Stimulated activated CD8-positive, alpha-beta memory T cell treated with anti-CD3 and anti-CD28 coated beads, Interleukin-12 subunit alpha, Interleukin-12 subunit beta, amount 100 ng/mL, for 4 hours (primary cell): Measurements from ENCODE around the gene GALNS.
"Not testable (repeated sequence)": the region's sequence is repeated elsewhere in the genome, so short reads cannot be mapped to it uniquely, and the experiment has no call there.

Source experiments
- DNase-seq: peaks from one replicate; pipeline ENCODE4 v3.0.0-alpha.2; 2020; ENCODE audit warnings: low read depth

GALNS gene

DNA sequence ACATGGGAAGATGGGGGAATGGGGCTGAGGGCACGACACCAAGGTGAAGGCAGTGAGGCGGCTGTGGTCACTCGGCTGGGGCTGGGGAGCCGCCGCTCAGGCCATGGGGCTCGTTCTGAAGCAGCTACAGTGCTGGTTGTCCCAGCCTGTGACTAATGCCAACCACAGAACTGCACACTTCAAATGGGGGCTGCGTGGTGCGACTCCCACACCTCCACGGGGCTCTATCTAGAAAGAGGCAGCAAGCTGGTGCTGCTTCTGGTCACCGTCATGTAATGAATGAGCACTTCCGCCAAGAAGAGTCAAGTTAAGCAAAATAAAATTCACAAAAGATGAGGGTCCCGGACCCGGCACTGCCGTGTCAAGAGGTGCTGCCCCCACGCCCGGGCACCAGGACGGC, 20.0 kb downstream of the GALNS start:
- DNase-seq: no peak

GRCh38 chr16:88835818-88836217, 20.9 kb downstream of the GALNS start:
- DNase-seq: no peak

DNA sequence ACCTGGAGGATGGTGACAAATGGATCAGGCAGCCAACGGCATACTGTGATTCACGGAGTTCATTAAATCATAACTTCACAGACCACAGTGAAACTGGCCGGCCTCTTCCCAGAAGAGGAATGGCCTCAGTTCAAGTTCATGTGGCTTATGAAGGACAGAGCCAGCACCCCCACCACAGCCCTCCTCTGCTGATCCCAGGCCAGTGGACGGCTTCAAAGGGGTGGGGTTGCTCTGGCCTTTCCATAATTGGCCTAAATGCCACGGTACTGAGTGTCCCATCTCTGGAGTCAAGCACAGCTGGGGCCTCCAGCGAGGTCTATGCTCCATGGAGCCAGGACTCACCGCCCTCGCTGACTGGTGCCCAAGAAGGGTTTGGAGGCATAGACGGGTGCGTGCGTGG, 21.4 kb downstream of the GALNS start:
- DNase-seq: no peak

DNA sequence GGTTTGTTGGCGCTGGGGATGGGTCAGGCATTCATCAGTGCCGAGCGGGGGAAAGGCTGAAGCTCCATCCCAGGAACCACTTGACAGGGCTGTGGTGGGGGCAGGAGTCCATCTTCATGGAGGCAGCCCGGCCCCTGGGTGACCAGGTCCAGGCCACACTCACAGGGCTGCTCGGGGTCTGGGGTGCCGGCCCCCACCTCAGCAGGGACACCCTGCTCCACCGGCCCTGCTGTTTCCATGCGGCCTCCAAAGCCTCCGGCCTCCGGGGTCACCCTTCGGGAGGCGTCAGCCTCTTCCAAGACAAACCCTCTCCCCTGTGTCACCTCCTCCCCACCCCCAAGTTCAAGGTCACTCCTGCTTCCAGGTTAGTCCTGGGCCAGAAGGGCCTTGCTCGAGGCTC, 22.1 kb downstream of the GALNS start:
- no peak for DNase-seq

DNA sequence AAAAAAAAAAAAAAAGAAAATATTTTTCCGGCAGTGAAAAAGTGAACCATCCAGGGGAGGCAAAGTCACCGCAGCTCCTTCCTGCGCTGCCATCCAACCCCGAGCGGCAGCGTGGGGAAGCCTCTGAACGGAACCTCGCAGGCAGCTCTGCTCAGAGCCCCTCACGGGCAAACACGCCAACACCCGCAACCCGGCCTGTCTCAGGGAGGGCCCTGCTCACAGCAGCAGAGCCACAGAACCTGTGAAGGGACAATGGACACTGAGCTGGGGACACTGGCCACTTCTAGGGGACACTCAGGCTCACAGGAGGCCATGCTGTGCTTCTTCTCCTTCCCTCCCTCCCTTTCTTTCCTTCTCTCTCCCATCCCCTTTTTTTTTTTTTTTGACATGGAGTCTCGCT, 23.7 kb downstream of the GALNS start:
- no peak for DNase-seq

- DNase-seq: no peak
Measured at GRCh38 chr16:88831838-88832237, 24.9 kb downstream of the GALNS start.

GRCh38 chr16:88830783-88831182, 26.0 kb downstream of the GALNS start:
- no peak for DNase-seq

- DNase-seq: no peak
Measured at GRCh38 chr16:88830258-88830657, 26.5 kb downstream of the GALNS start.

- no peak for DNase-seq
Measured at GRCh38 chr16:88828711-88829110, 28.0 kb downstream of the GALNS start.

DNA sequence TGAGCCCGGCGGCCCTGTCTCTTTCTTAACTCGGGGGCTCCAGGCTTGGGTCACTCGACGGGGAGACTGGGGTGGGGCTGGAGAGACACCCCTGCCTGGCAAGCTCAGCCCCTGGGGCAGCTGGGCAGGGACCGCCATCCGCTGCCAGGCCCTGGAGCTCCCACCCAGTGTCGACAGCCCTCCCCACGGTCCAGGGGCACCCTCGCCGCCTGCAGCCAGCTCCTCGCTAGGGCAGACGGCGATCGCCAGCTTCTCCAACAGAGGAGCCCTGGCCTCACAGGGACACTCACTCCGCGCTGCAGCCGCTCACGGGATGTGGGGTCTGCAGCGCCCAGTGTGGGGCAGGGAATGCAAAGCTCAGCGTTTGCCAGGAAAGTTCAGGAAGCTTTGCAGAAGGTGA, 29.0 kb downstream of the GALNS start:
- DNase-seq: no peak

DNA sequence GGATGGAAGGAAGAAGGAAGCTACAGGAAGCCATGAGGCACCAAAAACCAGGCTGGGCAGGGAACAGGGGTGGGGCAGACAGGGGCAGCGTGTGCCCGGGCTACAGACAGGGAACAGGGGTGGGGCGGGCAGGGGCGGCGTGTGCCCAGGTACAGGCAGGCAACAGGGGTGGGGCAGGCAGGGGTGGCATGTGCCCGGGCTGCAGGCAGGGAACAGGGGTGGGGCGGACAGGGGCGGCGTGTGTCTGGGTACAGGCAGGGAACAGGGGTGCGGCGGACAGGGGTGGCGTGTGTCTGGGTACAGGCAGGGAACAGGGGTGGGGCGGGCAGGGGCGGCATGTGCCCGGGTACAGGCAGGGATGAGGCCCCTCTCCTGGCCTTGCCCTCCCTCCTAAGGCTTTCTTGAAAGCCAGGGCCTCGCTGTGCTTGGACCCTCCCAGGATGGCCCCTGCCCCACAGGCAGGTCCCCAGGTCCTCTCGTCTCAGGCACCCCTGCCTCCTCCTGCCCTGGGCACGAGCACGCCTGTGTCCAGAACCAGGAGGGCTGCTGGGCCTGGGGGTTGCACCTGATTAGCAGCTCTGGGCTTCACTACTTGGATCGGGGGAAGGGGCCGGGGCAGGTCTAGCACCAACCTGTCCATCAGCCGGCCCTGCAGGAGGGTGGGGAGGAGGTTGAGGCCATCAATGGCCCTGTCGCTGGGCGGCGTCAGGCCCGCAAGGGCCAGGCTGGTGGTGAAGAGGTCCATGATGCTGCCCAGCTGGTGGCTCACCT, 30.5 kb downstream of the GALNS start:
- DNase-seq: no peak

GRCh38 chr16:88825146-88825545, 31.6 kb downstream of the GALNS start:
- no peak for DNase-seq

DNA sequence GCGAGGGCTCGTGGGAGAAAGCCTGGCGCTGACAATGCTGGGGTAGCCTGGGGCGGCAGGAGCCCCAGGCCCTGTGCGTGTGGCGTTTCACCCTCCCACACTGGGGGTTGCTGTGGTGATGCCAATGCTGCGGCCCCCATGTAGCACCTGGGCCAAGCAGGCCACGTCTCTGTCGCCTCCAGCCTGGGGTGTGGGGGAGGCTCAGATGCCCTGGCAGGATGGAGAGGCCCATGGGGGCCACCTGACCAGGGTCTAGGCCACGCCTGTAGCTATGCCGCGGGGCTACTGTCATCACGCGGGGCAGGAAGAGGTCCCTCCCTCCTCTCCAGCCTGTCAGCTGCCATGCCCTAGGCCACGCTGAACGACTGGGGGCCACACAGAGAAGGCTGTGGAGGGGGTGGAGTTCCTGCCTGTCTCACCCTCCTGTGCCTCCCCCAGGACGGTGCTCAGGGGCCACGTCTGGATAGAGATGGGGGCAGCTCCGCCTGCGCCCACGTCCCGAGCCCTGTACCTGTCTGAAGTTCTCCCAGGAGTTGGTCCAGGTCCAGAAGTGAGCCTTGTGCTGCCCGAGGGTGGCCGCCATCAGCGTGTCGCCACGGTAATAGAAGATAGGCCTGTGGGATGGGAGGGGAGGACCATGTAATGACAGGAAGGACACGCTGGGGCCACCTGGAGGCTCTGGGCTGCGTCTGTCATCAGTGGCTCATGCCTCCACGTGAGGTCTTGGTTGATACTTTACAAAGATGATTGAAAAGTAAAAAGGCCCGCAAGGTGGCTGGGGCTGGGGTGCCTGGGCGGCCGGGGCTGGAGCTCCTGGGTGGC, 32.3 kb downstream of the GALNS start:
- DNase-seq: no peak

- DNase-seq: not testable (repeated sequence)
Measured at GRCh38 chr16:88823646-88824045, 33.1 kb downstream of the GALNS start.

DNA sequence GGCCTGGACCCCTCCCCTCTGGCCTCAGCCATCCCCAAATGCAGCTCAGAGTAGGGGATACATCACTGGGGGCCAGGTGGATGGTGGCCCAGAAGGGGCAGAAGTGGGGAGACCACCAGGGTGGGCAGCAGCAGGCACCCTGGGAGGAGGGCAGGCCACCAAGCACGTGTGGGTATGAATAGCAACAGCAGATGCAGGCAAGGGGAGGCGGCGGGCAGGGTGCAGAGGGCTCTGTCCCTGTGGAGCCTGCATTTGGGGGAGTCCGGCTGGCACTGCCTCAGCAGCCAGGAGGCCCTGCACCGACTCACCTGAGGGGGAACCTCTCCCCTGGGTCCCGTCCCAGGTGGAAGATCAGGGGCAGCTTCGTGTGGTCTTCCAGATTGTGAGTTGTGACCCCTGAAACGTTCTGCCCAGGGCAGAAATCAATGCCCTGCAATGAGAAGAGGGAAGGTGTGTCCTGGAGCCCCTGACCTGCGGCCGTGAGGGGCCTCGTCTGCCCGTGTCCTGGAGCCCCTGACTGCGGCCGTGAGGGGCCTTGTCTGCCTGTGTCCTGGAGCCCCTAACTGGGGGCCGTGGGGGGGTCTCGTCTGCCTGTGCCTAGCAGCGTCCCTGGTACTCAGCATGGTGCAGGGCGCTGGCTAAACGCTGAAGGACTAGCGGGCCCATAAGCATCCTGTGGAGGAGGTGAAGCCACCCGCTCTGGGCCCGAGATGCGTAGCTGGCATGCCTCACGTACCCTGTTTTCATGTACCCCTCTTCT, 34.3 kb downstream of the GALNS start:
- DNase-seq: no peak

- DNase-seq: no peak
Measured at GRCh38 chr16:88821168-88821850, 35.4 kb downstream of the GALNS start.

DNA sequence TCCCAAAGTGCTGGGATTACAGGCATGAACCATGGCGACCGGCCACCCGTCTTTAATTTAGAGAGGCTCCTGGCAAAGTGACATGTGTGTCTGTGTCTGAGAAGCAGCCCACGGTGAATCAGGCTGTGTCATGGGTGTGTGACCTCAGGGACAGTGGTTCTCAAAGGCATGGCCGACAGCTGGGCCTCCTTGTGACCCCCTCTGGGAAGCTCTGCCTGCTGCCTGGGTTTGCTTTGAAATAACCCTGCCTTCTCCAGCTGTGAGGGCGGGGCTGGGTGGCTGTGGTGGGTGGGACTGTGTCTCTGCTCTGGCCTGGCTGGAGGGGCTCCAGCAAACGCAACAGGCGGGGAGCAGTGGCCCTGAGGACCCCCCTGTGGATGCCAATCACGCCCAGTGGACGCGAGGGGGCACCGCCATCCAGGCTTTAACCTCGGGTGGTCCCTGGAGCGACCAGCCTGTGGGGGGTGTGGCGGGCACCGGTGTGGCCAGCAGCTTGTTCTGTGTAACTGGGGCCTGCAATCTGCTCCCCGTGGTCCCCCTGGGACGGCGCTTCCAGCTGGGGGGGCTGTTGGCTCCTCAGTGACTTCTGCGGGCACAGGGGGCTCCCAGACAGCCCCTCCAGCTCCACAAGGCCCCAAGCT, 36.2 kb downstream of the GALNS start:
- DNase-seq: no peak

DNA sequence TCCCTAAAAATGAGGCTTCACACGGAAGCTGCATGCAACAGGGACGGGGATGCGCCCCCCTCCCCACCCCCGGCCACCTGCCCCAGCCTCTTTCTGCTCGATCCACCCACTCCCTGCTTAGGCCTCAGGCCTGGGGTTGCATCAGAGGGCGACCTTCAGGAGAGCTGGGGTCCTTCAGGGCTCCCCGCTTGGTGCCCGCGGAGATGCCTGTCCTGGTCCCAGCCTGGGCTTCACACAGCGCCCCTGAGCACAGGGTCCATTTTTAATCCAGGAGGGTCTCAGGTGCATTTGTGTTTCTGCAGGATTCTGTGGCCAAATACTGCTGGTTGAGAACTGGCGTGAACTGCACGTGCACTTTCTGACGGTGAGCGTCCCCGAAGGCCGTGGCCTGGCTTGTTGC, 37.6 kb downstream of the GALNS start:
- DNase-seq: no peak

DNA sequence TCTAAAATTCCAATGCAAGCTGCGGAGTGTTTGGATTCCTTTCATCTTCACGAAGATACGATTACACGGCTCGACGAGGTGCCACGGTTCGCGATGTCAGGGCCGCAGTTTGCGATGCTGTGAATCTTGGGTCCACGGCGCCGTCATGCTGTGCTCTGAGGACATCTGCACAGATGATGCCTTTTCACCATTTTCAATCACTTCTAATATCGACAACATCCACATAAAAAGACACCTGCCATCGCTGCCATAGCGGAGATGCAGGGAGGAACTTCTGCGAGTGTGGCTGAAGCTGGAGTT, 38.2 kb downstream of the GALNS start:
- no peak for DNase-seq

DNA sequence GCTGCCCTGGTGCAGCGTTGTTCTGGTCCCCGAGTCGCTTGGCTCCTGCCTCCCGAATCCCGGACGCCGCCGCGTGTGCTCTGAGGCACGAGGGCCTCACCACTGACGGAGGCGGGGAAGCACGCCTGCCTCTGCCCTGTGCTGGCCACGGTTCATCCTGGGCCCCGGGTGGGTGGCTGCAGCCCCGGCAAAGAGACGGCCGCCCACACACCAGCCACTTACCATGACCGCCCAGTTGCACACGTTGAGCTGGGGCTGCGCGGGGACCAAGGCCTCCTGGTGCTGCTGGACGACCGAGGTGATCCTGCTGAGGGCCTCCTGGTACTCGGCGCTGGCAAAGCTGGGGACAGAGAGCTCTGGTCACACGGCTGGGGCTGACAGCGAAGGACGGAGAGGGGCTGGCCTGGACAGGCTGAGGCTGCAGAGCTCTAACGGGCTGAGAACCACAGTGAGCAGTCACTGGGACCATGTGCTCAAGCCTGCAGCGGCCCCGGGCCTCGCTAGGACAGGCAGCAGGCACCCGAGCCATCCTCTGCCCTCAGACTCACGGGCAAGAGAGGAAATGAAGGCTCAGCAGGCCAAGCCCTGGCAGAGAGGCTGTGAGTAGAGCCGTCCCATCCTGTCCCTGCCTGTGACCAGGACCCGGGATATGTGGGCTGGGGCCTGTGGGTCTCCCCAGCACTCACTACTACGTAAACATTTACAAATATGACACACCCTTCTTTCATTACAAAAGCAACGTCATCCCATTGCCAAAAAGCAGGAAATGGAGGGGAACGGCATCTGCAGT, 38.8 kb downstream of the GALNS start:
- DNase-seq: no peak
